ENCODE measurements around the gene DHCR24.

GRCh38 chr1:54804471-54805132 lies 82.4 kb downstream of the DHCR24 start:
- no peak for TF ChIP-seq POLR2A (IDR thresholded peaks at IDR 0.05; ENCODE audit: low read length)
- no peak for TF ChIP-seq GATA1 (IDR thresholded peaks at IDR 0.05; ENCODE audit: low read depth, low read length)

Data from erythroblast (primary cell).